Activated CD8-positive, alpha-beta memory T cell treated with anti-CD3 and anti-CD28 coated beads, Interleukin-2, amount 50 U/mL, for 48 hours (primary cell): ENCODE data around the gene DCAF10.
"Not testable (repeated sequence)": the region's sequence is repeated elsewhere in the genome, so short reads cannot be mapped to it uniquely, and the experiment has no call there.

Experiments used
- DNase-seq: peaks from one replicate; pipeline ENCODE4 v3.0.0-alpha.2; 2020

The DCAF10 gene

DNA sequence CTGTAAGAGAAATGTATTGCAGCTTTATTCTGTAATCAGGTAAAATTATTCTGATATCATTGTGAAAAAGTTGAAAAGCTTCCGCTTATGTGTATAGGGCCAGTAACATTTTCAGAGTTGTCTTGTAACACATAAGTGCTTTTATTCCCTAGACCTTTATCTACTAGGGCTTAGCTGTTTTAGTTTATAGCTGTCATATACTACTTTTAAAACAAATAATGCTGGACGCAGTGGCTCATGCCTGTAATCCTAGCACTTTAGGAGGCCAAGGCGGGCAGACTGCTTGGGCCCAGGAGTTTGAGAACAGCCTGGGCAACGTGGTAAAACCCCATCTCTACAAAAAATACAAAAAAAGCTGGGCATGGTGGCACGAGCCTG lies 70.2 kb downstream of the DCAF10 start:
- DNase-seq, result no peak

DNA sequence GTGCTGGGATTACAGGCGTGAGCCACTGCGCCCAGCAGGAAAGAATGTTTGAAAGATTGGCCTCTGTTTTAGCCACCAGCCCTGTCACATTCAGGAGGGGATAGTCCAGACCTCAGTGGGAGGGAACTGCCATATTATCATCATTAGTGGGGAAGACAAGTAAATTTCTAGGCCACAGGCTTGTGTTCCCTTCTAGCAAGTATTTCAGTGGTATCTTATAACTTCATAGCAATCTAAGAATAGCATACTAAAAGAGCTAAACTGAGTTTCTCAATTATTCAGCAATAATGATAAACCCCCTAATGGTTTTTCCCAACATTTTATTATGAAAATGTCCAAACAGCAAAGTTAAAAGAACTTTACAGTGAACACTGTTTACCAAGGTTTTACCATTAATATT lies 73.4 kb downstream of the DCAF10 start:
- DNase-seq, result no peak

DNA sequence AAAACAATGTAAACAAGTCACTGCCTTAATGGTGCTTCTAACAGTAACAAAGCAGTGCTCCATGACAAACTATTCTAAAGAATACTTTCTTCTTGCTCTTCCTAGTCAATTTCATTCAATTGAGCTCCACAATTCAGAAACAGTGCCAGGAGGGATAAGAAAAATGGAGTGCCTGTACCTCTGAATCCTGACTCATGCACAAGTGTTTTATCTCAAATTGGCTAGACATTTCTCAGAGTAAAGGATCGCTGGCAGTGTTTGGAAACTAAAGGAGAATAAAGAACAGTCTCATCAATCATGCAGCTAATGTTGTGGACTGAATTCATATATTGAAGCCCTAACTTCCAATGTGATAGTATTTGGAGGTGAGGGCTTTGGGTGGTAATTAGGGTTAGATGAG lies 75.8 kb downstream of the DCAF10 start:
- no peak for DNase-seq

DNA sequence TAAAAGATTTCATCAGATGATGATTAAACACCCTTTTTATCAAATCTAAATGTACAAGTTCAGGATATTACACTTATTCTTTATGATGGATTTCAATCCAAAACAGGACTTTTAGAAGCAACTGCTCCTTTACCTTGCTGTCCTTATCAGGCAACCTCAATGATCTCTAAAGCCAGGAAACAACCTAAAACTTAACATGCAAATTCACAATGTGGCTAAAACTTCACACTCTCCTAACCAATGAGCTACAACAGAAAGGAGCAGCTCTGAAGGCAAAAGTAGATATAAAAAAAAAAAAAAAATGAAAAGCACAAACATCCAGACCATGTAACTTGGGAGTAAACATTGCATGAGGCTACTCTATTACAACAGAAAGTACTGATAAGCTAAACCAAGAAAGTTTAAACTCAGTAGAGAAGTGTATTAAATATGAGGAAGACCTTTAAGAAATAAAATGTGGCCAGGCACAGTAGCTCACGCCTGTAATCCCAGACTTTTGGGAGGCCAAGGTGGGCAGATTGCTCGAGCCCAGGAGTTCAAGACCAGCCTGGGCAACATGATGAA lies 80.4 kb downstream of the DCAF10 start:
- DNase-seq, result no peak

DNA sequence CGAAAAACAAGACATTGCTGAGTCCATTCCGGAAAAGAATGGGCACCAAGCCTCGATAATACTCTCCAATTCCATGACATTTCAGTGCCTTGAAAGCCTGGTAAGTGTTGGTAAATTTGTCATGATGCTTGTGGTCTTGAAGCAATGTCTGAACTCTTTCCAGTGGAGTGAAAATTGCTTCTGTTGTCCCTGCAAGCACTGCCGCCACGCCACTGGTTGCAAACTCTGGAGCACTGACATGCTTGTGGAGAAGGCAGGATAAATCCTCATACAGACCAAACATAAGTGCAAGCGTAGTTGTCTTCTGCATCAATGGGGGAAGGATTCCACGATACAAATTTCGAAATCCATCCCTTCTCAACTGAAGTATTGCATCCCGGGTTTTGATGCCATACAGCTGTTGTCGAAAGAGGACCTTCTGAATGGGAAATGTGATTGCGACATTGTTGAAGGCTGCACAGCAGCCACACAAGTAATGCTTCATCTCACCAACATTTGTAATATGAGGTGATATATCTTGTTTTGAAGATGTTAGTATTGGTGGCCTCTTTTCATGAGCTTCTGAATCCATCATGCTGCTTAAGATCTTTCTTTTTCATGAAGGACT lies 87.5 kb downstream of the DCAF10 start:
- not testable (repeated sequence) for DNase-seq

DNA sequence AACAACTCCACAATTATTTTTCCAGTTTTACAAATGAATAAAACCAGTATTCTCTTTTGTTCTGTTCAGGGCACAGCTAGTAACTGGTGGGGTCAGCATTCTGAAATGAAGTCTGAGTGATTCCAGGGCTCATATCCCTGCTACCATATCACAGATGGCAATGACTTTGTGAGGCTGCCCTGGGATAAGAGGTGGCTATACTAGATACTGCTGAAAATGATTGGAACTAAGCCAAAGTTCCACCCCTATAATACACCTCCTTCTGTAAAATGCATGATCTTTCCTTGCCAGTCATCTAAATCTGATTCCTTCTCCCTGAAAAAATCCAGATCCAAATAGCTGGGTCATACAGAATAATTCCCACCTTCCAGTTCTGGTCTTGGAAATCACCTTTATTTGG lies 88.9 kb downstream of the DCAF10 start:
- no peak for DNase-seq

DNA sequence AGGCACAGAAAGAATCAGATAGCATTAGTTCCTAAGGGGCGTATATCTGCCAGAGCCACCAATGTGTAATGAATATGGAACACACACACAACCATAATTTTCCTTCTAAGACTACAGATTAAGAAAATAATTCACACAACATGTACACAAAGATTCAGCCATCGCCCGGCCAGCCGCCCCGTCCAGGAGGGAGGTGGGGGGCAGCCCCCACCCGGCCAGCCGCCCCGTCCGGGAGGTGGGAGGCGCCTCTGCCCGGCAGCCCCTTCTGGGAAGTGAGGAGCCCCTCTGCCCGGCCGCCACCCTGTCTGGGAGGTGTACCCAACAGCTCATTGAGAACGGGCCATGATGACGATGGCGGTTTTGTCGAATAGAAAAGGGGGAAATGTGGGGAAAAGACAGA lies 90.4 kb downstream of the DCAF10 start:
- not testable (repeated sequence) for DNase-seq

DNA sequence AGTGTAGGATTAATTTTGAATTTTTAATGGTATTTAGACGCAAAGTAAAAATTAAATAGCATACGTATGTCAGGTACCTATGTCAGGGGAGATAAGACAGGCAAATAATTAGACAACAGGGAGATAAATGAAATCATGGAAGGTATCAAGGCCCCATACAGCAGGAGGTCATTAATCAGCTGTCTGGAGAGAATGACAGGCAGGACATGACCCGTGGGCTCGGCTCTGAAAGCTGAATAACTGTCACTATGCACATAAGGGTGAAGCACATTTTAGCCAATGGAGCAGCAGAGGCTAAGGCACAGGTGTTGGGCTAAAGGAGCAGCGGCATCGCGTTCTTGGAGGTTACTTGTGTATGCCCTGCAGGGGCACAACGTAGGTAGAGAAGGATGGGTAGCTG lies 91.5 kb downstream of the DCAF10 start:
- no peak for DNase-seq

DNA sequence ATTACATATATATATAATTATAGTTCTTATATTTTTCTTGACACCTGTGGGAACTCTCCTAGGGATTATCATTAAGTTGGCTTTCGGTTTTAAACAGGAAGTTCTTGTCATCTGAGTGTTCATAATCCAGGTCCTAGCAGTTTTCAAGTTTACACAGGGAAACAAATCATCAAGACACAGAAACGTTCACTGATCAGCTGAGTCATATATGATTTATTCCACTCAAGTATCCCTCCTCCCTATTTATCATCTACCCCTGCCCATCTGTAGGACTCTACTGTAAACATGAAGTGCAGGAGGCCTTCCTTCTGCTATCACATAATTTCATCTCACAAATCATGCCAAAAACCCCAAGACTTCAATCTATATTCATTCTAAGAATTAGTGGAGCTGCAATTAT lies 97.1 kb downstream of the DCAF10 start:
- no peak for DNase-seq

DNA sequence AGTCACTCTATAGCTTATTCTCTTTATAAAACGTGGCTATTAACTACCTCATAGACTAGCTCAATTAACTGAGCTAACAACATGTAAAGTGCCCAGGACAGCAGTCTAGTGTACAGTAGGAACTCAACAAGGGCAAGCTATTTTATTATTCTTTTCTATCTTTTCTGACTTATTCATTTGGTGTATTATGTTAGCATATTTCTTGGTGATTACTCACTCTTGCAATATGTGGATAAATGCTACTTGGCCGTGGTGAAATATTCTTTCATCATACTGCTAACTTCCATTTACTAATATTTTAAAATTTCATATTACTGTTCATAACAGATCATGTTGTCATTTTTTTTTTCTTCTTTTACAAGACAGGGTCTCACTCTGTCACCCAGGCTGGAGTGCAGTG lies 98.4 kb downstream of the DCAF10 start:
- DNase-seq, result no peak

DNA sequence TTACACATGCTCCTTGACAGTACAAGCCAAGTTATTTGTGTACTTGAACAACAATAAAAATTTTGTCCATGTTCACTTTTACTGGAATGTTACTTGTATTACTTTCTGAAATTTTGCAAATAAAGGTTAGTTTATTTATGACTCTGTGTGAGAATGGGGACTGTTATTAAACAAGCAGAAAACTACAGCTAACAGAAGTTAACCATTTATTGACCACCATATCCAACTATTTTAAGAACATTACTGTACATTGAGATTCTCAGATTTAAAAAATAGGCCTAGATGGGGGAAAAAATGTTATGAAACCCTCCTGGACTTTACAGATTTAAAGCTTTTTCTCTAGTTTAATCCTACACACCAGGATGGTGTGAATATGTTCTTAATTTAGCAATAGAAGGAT lies 101.5 kb downstream of the DCAF10 start:
- DNase-seq, result no peak

DNA sequence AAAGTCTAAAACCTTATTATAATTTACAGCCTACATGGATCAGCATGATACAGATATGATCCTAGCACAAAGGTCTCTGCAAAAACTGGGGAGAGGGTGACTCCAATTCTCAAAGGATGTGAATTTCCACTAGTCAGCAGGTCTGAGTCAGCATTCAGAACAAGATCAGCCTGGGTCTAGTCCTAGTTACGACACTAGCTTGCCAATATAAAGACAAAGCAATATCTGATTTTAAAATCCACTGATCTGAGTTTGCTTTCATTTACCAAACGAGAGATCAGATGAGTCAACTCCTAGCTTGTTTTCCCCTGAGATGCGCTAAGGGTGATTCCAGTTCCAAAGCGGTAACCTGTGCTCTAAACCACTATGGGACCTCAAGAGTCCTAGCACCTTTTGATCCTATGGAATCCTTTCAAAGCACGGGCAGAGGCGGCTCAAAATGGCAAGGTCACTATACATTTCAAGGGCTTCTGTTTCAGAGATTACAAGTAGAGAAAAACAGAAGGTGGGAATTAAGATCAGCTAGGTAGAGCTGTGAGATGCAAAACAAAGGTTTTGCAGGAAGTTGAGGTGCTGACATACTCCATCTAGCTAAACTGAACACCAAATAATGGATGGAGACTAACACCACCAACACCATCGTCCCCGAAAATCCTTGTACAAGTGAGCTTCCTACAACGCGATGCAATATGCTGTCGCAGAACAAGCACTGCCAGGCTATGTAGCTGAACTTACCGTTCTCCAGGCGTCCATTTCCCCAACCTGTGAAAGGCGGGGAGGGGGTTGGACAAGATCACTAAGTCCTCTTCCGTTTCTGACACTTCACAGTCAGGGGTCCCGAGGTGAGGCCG lies 102.4 kb downstream of the DCAF10 start:
- no peak for DNase-seq

DNA sequence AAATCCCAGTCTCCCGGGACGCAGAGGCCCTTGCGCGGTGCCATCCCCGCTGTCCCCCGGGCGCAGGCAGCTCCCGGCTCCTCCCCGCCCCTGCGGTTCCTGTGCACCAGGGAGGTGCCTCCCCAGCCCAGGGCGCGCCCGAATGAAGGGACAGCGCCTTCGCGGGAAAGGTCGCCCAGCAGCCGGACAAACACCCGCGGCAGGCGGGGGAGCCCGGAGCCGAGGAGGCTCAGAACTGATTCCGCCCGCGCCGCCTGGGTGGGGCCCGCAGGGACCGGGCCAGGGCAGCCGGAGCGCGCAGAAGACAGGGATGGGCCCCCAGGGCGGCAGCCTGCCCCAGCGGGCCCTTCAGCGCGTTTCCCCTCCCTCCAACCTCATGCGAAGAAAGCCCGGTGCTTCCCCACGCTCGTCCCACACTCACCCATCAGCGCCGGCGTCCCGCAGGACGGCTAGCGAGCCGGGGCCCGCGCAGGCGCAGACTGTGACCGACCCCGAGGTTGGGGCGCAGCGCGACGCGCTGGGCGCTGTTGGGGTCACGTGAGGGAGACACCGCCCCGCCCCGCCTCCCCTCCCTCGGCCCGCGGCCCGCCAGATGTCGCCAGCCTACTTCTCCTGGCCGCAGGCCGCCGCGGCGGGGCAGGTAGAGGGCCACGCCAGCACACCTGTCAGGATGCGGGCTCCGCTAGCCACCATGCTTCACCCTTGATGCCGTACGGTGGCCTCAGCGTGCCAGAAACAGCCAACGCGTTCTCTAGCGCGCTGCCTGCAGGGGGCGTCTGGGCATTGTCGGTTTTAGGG lies 103.2 kb downstream of the DCAF10 start, which contains the start of gene SLC25A51:
Gene SLC25A51, minus strand, starts transcription at position 481 of the 798 bp plus-strand sequence. CDS start 15,577 bp downstream, outside the sequence.
- DNase-seq, result peak; percentile 99

DNA sequence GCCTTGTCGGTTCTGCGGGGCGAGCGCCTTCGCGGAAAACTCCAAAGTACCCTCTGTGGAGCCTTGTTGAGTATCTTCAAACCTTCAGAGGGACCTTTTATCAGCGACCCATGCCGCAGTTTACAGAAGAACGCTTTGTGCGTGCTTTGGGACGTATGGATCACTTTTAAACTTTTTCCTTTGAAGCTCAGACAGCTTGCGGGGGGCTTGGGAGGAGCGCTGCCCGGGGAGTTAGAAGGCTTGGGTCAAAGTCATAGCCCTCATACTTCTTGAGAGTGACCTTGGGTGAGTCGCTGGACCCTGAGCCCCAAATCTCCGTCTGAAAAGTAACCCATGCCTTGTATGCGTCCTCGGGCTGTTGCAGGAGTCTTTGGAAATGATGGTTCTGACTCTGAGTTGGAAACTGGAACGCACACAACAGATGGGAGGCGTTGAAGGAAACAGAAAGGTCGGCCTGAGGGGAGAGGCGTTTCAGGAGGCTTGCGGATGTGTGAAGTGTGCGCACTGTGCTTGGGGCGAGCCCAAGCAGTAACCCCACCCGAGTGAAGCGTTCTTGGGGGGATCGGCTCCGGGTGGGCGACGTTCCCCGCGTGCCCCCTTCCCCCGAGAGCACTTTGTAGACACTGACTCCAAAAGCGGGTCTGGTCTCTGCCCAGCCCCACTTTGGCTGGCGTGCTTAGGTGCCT lies 104.0 kb downstream of the DCAF10 start:
- no peak for DNase-seq

DNA sequence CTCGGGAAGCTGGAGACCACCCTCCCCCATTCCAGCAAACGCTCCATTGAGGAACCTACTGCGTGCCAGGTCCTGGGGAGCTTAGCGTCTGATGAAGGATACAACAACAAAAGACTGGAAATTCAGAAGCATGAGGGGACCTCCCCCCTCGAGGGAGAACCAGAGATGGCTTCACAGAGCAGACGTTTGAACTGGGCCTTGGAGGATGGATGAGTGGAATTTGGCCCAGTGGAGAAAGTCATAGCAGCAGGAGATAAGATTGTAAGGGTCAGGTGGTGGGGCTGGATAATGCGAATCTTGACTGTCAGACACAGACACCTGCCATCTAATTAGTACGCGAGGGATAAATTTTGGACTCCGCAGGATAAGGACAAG lies 104.5 kb downstream of the DCAF10 start:
- no peak for DNase-seq

DNA sequence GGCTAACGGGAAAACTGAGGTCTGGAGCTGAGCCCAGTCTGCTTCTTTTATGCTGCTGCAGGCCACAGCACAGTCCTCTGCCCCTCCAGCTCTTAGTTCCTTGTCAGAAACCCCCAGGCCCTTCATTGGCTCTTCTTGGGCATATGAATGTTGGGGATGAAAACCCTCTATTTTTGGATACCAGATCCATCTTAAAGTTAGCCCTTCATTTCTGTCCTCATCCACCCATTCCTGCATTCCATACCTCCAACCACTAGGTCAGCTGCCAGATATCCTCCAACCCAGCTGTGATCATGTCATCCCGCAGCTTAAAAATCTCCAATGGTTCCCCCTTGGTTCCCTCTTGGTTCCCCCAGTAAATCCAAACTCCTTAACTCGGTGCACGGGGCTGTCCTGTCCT lies 105.2 kb downstream of the DCAF10 start:
- no peak for DNase-seq

DNA sequence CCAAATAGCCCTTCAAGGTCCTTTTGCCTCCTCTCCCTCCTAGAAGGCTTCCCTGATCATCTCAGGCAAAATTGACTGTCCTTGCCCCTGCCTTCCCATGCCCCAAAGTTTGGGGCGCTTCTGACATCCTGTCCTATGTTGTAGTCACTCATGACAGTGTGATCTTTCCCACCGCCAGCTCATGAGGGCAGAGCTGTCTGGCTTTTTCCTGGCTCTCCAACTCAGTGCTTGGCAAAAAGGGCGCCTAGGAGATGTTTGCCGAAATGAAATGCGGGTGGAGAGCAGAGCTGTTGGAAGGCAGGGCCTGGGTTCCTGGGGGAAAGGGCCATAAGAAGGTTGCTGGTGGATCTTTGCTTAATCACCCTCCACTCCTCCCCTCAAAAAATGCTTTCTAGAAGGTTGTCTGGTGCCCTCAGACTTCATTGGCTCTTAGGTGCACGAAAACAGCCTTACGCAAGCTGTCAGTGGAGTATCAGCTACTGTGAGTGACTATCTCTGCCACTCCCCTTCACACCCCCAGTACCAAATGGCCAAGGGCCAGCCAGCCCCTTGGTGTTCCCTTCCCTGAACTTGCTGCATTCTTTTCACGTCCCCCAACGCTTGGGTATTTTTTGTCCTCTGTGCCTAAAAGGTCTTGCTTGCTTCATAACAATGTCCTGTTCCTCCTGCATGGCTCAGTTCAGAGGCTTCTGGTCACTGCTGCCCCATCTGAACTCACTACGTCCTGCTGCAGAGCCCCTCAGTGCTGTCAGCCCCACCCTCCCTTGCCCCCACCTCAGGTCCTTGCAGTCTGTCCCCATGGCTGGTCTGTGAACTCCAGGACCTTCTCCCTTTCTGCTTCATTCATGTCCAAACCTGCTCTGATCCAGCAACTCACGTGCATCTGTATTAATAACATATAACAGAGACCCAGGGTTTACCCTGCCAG lies 106.0 kb downstream of the DCAF10 start:
- no peak for DNase-seq

DNA sequence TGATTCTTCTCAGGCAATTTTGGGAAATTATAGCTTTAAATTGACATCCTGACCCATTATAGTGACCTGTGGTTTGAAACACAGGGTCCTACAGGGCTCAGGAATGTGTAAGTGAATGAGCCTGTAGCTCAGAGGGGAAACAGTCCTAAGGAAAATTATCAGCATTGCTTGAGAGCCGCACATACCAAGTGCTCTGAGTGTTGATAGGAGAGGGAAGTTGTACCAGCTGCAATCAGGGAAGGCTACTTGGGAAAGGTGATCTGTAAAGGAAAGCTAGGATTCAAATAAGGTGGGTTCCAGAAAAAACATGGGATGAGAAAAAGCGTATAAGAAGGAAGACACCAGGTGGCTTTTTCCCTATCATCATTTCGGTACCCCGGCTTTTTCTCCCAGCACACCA lies 107.7 kb downstream of the DCAF10 start:
- DNase-seq, result no peak

DNA sequence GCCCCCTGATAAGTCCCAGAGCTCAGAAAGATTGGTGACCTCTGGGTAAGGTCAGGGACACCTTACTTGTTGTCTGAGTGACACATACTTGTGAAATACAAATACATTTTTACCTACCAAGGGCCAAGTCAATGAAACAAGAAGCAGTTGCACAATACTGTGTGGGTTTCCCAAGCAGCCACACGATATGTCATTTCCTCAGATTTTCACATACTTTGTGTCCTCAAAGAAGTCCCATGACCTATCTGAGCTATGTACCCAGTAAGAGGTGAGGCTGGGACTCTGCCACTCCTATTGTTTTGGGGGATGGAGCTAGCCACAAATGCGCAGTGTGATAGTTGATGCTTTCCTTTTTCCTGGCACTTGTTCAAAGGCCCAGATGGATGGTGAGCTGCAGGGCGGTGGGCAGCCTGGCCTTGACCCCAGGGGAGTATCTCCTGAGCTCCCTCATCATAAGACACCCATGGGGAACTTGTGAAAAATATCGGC lies 108.1 kb downstream of the DCAF10 start:
- peak; percentile 42 for DNase-seq

DNA sequence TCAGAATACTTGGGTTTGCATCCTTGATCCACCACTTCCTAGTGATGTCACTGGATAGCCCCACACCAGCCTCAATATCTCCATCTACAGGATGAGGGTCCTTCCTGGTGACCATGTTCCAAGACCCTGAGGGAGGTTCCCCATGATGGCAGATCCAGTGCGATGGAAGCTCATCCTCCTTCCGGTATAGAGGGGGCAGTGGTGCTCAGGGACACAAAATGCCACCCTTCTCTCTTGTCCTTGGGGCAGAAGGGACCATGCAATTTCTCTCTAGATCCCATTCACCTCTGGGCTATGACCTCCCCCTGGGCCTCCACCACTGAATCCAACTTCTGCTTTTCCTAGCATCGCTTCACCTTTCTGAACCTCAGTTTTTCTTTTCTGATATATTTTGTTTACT lies 108.7 kb downstream of the DCAF10 start:
- peak; percentile 26 for DNase-seq

DNA sequence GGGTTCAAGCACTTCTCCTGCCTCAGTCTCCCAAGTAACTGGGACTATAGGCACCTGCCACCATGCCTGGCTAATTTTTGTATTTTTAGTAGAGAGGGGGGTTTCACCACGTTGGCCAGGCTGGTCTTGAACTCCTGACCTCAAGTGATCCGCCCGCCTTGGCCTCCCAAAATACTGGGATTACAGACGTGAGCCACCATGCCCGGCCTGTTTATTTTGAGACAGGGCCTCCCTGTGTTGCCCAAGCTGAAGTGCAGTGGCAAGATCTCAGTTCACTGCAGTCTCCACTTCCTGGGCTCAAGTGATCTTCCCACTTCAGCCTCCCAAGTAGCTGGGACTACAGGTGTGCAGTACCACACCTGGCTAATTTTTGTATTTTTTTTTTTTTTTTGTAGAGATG lies 109.2 kb downstream of the DCAF10 start:
- peak; percentile 22 for DNase-seq

DNA sequence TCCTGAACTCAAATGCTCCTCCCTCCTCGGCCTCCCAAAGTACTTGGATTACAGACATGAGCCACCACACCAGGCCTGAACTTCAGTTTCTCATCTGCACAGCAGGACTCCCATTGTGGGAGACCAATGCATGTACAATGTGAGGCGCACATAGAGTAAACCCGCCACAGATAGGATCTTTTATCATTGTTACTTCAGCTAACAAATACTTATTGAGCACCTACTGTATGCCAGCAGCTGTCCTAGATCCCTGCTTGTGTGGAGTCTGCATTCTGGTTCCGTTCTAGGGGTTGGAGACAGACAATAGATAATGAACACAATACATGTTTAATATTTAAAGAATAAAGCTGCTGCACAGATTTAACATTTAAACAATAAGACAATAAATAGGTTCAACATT lies 109.7 kb downstream of the DCAF10 start:
- DNase-seq, result peak; percentile 10
